Body of pancreas (tissue), 4 donors: ENCODE data around the gene SERF2.
A peak's percentile ranks its signal among the peaks of the same experiment; 100 is the strongest.

Source experiments
- POLR2A ChIP-seq, 3 donors: fragments of 450-650 bp; IDR thresholded peaks; one replicate each; pipeline ENCODE4 v1.6.1; 2016; ENCODE audit warnings: antibody characterized with exemption in 3 of 3, mild to moderate bottlenecking in 2 of 3
- TF ChIP-seq, protein P1 (sequence below), 7 experiments: fragments of 450-650 bp in 4 of 7; fragments of 200-600 bp in 3 of 7; sonication (generic) in 3 of 7; IDR thresholded peaks; one replicate each; pipeline ENCODE4 v1.5.1; 2016 to 2019; ENCODE audit warnings: antibody characterized with exemption in 7 of 7

DNA sequence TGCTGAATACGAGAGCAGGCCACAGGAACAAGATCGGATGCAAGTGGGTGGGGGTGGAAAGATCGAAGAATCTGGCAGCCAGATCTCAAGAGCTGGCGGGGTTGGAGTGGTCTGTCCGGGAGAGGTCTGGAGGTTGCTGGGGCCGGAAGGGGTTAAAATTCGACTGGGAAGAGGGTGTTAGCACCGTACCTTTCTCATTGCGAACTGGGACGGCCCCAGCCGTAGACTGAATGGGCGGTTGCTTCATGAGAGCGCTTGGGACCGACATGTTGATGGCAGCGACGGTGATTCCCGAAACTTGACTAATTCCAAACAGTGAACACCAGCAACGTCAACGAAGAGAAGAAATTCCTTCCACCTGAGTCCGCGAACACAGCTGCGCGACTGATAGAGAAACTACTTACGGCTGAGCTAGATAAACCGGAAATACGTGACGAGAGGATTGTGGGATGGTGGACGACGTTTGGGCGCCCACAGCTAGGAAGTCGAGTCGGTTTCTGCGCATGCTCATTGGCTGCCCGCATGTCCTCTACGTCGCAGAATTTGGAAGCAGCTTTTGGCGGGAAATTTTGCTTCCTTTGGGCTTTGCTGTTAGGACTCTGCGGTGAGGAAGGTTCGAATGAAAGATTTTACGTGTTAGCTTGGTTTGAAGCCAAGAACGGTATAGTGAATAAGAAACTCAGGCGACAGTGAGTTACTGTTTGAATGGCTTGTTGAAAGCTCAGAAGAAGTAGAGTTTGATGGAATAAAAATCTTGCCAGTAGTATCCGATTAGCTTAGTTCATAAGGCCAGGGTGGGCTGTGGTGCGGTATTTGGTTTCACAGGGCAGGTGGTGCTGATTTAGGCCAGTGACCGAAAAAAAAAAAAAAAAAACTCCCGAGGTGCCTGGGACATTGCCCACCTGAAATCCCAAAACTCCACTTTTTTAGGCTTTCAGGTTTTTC, 32.5 kb downstream of the SERF2 start, which contains the start of gene MFAP1:
- TF ChIP-seq, protein P1, sequence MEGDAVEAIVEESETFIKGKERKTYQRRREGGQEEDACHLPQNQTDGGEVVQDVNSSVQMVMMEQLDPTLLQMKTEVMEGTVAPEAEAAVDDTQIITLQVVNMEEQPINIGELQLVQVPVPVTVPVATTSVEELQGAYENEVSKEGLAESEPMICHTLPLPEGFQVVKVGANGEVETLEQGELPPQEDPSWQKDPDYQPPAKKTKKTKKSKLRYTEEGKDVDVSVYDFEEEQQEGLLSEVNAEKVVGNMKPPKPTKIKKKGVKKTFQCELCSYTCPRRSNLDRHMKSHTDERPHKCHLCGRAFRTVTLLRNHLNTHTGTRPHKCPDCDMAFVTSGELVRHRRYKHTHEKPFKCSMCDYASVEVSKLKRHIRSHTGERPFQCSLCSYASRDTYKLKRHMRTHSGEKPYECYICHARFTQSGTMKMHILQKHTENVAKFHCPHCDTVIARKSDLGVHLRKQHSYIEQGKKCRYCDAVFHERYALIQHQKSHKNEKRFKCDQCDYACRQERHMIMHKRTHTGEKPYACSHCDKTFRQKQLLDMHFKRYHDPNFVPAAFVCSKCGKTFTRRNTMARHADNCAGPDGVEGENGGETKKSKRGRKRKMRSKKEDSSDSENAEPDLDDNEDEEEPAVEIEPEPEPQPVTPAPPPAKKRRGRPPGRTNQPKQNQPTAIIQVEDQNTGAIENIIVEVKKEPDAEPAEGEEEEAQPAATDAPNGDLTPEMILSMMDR (IDR thresholded peaks at IDR 0.05): no peak
- peak; percentile 75 to 97 (median 96) for TF ChIP-seq POLR2A (IDR thresholded peaks at IDR 0.05)
